Measurements from ENCODE around the gene RET. TPM values are rescaled to one million over a fixed set of nuclear protein-coding genes. Genes with fewer than 3 reads are reported as not detected.
A peak's percentile ranks its signal among the peaks of the same experiment; 100 is the strongest.

Gene RET
- total and polyA plus RNA-seq, 2 of the 13 experiments (the other 11 are each of a cell fraction or from before 2014, with no cell fraction given) = 0.02 TPM; not detected in 1

- TF ChIP-seq ZBTB44 (CRISPR knock-in tag; IDR thresholded peaks at IDR 0.05) (no peak), YY1 (IDR thresholded peaks at IDR 0.05; ENCODE audit: insufficient read depth, insufficient replicate concordance, low read depth, low read length) (peak; percentile 23), ZNF430 (CRISPR knock-in tag; IDR thresholded peaks at IDR 0.05) (peak; percentile 59; the same call in 1 of the 2 replicates), ZNF691 (CRISPR knock-in tag; IDR thresholded peaks at IDR 0.05; ENCODE audit: borderline replicate concordance, low read depth) (0 out of 2 replicates have a peak, but pooled peaks have one; percentile 15), ELK4 (CRISPR knock-in tag; IDR thresholded peaks at IDR 0.05; ENCODE audit: borderline replicate concordance) (0 out of 2 replicates have a peak, but pooled peaks have one; percentile 1), ZBTB26 (CRISPR knock-in tag; IDR thresholded peaks at IDR 0.05; ENCODE audit: borderline replicate concordance) (0 out of 2 replicates have a peak, but pooled peaks have one; percentile 18), ZNF781 (CRISPR knock-in tag; IDR thresholded peaks at IDR 0.05; ENCODE audit: borderline replicate concordance, not compliant biosample characterization) (peak; percentile 45), ZNF33B (CRISPR knock-in tag; IDR thresholded peaks at IDR 0.05) (peak; percentile 60; the same call in 1 of the 2 replicates), ZNF605 (CRISPR knock-in tag; IDR thresholded peaks at IDR 0.05) (peak; percentile 63; the same call in 1 of the 2 replicates), ZFP91 (CRISPR knock-in tag; IDR thresholded peaks at IDR 0.05; ENCODE audit: borderline replicate concordance) (peak; percentile 72; the same call in 1 of the 2 replicates), SIN3A (IDR thresholded peaks at IDR 0.05; ENCODE audit: borderline replicate concordance, low read depth, low read length) (peak; percentile 31; the same call in 1 of the 2 replicates), GFI1 (CRISPR knock-in tag; IDR thresholded peaks at IDR 0.05; ENCODE audit: borderline replicate concordance) (peak; percentile 49; the same call in 1 of the 2 replicates), ZNF350 (CRISPR knock-in tag; IDR thresholded peaks at IDR 0.05; ENCODE audit: borderline replicate concordance, low read depth) (peak; percentile 32; the same call in 1 of the 2 replicates), ZNF142 (CRISPR knock-in tag; IDR thresholded peaks at IDR 0.05) (no peak)
Observed at GRCh38 chr10:43137717-43138020, 60.8 kb downstream of the RET start (continued).

Measured in HepG2 (cell line).